Amygdala (tissue), 56 donors: ENCODE data around the gene GADD45B.
"Not testable (repeated sequence)": the region's sequence is repeated elsewhere in the genome, so short reads cannot be mapped to it uniquely, and the experiment has no call there.

Experiments used
- DNase-seq, 56 donors: peaks; one replicate each; lab custom pipeline; 2025; lab: John Stamatoyannopoulos, UW

Gene GADD45B

DNA sequence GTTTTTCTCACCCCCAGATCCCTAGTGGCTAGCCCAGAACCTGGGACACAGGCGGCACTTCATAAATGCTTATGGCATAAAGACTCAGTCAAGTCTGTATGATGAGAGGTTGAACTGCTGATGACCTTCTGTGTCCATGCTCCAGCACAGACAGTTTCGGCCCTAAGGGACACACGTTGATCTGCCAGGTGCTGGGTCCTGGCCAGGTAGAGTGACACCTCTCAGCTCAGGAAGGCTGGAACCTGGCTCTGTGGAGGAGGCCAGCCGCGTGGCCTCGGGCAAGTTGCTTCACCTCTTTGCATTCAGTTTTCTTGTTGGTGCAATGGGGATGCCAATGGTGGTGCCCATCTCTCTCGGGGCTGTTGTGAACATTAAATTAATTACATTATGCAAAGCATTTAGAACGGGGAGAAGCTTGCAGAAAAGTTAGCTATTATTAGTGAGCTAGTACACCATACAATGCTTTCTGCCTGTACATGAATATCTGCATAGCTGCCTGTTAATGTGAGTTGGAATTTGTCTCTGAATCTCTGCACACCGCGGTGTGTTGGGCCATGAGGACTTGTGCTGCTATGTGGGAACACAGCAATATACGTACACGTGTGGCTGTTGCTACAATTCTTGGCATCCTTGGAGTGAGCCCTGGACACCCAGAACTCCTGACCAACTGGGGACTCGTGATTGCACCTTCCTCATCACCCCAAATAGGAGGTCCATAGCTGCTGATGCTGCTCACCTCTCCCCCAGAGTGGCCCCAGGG is 8.4 kb downstream of the GADD45B start:
- no peak for DNase-seq

DNA sequence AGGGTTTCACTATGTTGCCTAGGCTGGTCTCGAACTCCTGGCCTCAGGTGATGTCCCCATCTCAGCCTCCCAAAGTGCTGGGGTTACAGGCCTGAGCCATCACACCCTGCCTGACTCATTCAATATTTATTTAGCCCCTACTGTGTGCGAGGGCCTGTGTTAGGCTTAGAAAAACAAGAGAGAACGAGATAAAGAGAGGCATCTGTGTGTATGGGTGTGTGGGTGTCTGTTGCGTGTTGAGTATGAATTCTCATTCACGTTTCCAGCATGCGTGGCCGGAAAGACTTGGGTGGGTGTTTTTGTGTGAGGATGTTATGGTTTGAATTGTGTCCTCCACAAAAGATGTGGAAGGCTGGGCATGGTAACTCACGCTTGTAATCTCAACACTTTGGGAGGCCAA is 9.5 kb downstream of the GADD45B start:
- DNase-seq: no peak

DNA sequence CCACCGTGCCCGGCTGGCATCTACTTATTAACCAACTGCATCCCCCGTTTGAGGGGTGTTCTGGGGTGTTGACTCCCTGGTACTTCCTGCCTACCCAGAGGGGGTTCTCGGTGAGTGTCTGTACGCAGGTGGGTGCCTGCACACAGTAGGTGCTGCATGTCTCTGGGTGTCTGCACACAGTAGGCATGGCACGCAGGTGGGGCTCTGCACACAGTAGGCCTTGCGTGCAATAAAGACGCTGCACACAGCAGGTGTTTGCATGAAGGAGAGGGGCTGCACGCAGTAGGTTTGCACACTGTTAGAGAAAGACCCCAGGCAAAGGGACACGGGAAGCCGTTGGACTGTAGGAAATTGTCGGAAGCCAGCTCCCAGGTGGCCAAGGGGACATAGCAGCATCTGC is 11.2 kb downstream of the GADD45B start:
- DNase-seq: no peak

DNA sequence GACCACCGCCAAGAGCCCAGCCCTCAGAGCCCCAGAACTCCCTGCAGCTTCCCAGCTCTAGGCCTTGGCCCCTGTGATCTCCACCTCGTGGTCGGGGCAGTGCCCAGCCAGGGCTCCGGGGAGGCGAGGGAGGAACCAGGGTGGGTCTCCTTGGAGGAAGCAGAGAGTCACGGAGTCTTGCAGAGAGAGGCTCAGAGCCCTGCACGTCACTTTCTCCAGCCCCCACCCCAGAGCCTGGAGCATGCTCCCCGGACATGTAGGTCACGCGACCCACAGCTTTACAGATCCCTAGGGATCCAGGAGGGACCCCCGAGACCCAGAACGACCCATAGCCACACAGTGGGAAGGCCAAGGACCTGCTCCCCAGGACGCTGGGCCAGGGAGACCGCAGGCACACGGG is 11.9 kb downstream of the GADD45B start:
- no peak for DNase-seq

DNA sequence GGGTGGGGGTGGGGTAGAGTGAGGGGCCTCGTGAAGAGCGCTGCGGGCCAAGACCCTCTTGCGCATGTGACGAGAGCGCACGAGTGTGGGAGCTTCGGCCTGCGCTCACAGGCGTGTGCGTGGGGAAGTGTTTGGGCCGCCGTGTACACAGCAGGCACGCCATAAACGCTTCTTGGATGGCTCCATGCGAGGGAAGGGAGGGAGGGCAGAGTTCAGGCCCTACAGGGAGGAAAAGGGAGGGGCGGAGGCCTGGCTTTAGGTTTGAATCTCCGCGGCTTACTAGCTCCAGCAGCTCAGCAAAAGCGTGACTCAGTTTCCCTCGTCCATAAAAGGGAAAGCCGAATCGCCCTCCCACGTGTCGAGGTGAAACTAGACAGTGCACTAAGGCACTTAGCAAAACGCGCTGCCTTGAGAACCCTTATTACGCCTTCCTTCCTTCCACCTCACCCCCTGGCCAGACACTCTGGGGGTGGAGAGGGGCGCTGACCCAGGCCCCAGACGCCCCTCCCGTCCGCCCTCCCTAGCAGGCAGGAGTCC is 12.5 kb downstream of the GADD45B start:
- peak in 2 of 56 donors; percentile 4 to 21 for DNase-seq

DNA sequence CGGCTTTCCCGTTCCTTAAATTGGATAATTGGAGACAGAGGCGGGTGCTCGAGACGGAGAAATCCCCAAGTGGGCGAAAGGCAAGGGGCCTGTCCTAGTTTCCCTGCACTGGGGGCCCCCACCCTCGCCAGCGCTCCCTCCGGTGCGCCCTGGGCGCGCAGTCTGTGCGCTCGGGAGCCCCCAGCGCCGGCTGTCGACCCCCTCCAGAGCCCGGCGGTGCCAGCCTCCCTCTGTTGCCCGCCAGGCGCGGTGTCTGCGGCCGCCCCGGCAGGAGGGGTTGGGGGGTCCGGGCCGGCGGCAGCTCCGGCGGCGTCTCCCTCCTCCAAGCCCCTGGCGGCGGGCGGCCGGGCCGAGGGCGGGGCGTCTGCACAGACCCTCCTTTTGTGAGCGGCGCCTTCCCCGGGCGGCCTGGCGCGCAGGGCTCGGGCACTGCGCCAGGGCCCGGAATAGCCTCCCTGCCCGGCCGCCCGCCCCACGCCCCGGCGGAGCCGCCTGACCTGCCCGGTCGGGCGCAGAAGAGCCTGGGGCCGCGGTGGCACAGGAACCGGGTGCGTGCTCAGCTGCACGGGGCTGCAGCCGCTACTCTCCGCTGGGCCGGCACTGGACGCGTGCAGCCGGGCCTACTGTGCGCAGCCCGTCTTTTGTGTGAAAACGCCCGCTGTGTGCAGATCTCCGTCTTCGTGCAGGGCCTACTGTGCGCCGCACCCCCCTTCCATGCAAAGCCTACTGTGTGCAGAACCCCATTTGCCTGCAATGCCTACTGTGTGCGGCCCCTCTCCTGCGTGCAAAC is 13.2 kb downstream of the GADD45B start:
- peak in 24 of 56 donors; percentile 4 to 68 (median 31) for DNase-seq

DNA sequence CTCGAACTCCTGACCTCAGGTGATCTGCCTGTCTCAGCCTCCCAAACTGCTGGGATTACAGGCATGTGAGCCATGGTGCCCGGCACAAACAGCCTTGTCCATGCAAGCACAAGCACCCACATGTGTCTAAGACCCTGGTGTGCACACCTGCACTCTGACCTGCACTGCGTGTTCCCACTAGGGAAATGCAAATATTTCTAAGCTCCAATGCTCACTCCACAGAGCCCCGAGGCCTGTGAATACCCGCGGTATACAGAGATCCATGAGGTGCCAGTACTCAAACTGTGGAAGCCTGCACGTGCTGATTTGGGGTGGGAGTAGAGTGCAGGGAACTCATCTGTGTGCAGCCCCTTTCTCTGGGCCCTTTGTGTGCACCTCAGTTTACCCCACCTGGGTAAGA is 14.7 kb downstream of the GADD45B start:
- DNase-seq: no peak

DNA sequence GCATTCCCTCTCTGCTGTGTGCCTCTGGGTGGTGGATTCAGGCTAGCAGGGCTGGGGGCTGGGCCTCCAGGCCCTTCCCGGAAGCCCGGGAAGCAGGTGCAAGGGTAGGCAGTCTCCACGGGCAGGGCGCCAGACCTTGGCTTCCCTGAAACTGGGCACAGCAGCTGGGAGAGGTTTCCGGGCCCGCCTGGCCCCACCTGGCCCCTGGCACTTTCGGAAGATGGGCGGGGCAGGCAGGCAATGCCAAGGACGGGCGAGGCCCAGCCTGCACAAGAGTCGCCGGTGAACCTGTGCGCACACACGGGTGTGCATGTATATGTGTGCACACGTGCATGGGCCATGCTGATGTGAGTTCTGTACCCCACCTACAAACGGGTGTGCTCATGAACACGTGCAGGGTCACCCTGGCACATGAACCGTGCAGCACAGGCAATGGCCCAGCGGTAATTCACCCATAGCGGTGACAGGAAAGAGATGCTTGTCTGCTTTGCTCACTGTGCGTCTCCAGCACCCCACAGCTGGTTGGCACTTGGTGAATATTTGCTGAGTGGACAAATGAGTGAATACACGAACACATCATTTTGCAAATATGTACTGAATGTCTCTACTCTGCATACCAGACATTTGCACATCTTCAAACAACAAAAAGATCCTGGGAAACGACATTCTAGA is 15.3 kb downstream of the GADD45B start:
- no peak for DNase-seq

DNA sequence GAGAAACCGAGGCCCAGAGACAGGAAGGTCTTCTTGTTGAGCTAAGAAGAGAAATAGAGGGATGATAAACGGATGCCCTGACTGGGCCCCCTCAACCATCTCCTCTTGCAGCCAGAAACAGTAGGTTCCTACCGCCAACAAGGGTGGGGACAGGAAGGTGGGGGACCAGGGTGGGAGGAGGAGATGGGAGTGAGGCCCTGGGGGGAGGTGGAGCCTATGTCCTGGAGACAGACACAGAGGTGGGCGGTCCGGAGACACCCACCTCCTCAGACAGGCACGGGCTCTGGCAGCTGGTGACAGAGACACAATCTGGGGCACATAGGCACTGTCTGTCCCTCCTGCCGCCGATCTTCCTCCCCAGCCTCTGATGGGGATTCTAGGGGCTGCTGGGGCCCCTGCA is 16.9 kb downstream of the GADD45B start:
- no peak for DNase-seq

DNA sequence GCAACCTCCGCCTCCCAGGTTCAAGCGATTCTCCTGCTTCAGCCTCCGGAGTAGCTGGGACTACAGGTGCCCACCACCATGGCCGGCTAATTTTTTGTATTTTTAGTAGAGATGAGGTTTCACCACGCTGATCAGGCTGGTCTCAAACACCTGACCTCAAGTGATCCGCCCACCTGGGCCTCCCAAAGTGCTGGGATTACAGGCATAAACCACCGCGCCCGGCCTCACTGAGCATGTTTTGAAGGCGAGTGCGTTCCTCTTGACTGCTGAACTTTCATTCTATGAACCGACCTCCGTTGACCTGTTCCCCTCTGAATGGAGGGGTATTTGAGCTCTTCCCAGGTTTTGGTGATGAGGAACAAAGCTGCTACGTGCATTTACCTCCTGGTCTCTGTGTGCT is 17.5 kb downstream of the GADD45B start:
- DNase-seq: not testable (repeated sequence)

DNA sequence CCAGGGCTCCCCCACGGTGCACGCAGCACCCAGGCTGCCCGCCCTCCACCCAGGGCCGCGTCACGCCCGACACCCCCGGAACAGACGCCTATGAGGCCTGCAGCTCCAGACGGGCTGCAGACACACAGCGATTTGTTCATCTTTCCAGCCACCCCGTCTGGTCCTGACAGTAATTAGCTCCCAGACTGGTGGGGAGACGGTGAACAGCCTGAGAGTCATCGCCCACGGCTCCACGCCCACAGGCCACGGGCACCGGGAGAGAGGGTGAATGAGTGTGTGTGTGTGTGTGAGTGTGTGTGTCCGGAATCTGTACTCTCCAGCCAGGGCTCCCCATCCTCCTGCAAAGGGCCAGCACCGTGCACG is 18.1 kb downstream of the GADD45B start:
- peak in 21 of 56 donors; percentile 15 to 49 (median 29) for DNase-seq

DNA sequence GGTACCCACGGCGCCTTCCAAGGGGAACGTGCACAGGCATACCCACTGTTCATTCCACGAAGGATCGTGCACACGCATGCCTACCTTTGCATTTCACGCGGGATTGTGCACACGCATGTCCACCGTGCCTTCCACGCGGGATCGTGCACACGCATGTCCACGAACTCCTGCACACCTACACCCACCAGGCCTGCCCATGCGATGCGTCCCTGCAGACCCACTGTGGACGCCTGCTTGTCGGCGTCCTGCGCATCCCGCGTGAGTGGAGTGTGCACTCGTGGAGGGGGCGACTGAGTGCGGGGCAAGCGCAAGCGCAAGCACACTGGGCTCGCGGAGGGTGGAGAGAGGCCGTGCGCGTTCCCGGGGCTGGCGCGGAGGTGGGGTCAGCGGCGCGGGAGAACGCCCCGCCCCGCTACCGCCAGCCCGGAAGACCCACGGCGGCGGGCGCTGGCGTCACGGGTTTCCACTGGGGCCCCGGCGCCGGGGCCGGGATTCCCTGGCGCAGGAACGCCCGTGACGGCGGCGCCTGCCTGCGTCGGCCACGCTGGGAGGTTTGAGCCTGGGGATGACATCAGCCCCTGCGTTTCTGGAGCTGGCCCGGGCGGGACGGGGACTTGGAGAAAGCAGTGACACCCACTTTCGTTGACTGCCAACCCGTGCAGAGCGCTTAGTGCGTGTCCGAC is 18.7 kb downstream of the GADD45B start:
- DNase-seq: peak in 41 of 56 donors; percentile 7 to 83 (median 52)

DNA sequence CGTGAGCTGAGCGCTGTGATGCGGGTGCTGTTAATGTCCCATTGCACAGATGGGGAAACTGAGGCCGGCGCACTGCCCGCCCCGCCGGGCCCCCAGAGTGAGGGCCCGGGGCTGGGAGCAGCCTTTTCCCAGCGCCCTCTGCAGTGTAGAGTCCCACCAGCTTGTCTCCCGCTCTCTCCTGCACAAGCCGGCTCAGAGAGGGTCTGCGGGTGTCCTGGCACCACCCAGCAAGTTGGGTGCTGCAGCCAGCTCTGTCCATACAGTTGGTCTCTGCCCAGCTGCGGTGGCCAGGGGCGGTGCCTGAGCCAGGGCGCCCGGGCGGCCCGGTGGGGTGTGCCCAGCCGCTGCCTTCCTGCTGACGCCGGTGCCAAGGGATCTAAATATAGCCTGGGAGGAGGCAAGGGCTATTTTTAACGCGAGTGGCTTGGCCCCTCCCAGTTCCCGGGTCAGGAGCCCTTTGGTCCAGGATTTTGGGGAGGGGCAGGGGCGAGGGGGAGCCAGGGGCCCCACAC is 19.3 kb downstream of the GADD45B start:
- peak in 13 of 56 donors; percentile 16 to 82 (median 30) for DNase-seq

DNA sequence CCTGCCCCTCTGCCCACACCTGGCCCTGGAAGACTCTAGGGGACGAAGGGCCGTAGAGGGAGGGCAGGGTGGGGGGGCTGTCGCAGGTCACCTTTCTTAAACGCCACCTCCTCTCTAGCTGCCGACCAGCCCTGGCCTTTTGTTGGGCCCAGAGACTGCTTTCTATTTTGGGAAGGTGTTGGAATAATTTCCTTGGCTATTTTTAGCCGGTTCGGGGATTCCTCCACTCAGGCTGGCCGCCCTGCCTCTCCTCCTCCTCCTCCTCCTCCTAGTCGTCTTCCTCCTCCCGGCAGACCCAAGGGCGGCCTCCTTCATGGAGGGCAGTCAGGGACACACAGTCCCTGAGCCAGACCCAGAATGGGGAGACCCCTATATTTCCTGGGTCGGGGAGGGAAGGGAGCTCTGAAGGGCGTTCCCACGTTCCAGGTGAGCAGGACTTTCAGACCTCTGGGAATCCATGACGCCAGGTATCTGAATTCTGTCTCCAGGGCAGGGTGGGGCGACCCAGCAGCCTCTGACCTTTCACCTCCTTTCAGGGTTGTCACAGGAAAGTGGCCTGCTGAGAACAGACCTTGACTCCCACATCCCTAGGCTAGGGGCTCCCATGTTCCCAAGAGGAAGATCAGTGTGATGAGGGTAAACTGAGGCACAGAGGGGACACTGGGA is 19.9 kb downstream of the GADD45B start:
- DNase-seq: peak in 3 of 56 donors; percentile 59 to 67 (median 66)

DNA sequence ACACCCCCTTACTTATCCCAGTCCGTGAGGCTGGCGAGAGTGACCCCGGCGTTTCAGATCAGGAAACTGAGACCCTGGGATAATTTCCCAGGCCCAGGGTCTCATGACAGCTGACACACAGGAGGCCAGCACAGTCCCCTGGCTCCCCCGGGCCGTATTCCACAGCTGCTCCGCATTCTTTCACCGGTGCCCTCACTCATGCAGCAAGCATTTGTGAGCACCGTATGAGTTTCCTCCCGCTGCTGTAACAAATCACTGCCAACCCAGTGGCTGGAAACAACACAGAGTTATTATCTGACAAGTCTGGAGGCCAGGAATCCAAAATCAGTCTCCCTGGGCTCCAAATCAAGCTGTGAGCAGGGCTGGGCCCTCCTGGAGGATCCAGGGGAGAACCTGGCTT is 21.3 kb downstream of the GADD45B start:
- no peak for DNase-seq

DNA sequence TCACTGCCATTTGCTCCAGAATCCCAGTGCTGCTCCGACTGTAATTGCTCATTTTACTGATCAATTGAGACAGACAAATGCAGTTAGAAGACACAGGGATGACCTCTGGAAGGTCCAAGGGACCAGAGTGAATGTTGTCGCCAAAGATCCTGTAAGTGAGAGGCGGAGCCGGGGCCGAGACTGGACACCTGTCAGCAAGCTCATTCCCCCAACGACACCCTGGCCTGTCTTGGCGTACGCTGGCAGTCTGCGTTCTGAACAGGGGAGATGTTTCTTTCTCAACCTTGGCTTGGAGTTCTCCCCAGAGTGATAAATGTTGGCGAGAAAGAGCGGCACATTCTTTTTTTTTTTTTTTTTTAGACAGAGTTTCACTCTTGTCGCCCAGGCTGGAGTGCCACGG is 24.2 kb downstream of the GADD45B start:
- no peak for DNase-seq

DNA sequence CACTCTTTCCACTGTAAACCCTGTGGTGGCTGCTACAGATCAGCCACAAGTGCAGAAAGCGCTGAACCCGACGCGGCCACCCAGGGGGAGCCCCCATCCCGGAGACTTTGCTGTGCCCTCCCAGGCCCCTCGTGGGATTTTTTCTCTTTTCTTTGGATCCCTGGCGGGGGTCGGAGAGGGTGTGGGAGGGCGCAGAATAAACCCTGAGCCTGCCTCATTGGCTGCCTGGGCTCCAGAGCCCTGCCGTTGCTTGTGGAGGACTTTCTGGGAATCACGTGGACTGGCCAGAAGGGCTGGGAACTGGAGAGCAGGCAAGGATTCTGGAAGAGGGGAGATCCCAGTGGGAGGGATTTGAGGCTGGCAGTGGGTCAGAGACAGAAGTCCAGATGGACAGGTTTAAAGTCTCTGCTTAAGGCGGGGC is 24.9 kb downstream of the GADD45B start:
- no peak for DNase-seq

DNA sequence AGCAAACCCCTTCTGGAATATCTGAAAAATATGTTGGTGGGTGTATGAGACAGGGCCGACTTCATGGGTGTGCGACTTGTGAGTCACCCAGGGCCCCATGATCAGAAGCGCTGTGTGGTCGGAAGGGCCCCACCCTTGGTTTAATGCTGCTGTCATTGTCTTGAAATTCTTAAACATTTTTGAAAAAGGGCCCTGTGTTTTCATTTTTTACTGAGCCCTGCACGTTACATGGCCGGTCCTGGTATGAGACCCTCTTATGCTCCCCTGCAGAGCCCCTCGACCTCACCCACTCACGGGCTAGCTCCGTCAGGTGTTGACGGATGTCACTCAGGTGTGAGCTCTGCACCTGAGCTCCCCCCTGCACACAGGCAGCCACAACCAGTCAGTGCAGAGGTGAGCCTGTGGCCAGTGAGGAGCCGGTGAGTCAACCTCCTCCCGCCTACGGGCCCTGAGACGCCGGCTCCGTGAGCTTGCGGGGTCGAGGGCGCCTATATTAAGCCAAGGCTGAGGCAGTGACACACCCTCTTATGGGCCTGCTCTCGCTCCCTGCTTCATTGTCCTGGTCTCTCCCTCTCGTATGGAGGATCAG is 27.7 kb downstream of the GADD45B start:
- DNase-seq: no peak

DNA sequence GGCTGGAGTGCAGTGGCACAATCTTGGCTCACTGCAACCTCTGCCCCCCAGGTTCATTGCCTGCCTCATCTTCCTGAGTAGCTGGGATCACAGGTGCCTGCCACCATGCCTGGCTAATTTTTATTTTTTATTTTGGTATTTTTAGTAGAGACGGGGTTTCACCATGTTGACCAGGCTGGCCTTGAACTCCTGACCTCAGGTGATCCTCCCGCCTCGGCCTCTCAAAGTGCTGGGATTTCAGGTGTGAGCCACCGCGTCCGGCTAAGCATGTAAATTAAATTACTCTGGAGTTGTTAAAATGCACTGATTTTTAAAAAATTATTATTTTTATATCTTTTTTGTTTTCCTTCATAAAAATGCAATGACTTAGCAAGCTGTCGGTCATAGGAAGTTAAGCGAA is 30.7 kb downstream of the GADD45B start:
- not testable (repeated sequence) for DNase-seq
